Prostate gland (tissue), 2 donors: ENCODE measurements around the gene ELAVL2. TPM values are rescaled to one million over a fixed set of nuclear protein-coding genes. Genes with fewer than 3 reads are reported as not detected.

Experiments used
- DNase-seq: peaks from one replicate; pipeline ENCODE4 v3.0.0-alpha.2; 2019; ENCODE audit warnings: low spot score
- H3K27ac ChIP-seq, 2 donors: fragments of 200-600 bp; sonication (generic); 2 replicates each; pipeline ENCODE4 v1.5.1; 2017 to 2019
- H3K27me3 ChIP-seq: fragments of 200-600 bp; sonication (generic); replicated peaks from 2 replicates; pipeline ENCODE4 v1.5.1; 2019; ENCODE audit not compliant: insufficient read depth
- H3K36me3 ChIP-seq, 2 donors: fragments of 200-600 bp; sonication (generic); 1 replicate in 1 of 2; 2 replicates in 1 of 2; pipeline versions ENCODE4 v1.5.1 to v1.8.1; 2017 to 2019
- H3K4me1 ChIP-seq: fragments of 200-600 bp; sonication (generic); replicated peaks from 2 replicates; pipeline ENCODE4 v1.5.1; 2019
- H3K4me3 ChIP-seq, 2 donors: fragments of 200-600 bp; sonication (generic); 2 replicates each; pipeline ENCODE4 v1.5.1; 2017 to 2019
- H3K9me3 ChIP-seq: fragments of 200-600 bp; sonication (generic); 2 replicates; pipeline ENCODE4 v1.5.1; 2017
- POLR2A ChIP-seq: fragments of 450-650 bp; IDR thresholded peaks from one replicate; pipeline ENCODE4 v1.6.1; 2016; ENCODE audit warnings: antibody characterized with exemption, mild to moderate bottlenecking
- POLR2AphosphoS5 ChIP-seq: sonication (generic); formaldehyde crosslinking; IDR thresholded peaks from one replicate; pipeline ENCODE4 v1.6.1; 2017; ENCODE audit warnings: antibody characterized with exemption
- WGBS: methylation state at CpG from one replicate; pipeline ENCODE4 v1.1.5; 2018; 5-methylcytosine and 5-hydroxymethylcytosine counted together
- intact Hi-C: fragments of 100-400 bp; cut with DNase I; formaldehyde crosslinking; loops from one replicate; pipeline ENCODE4 v1.14.2; 2022
- total RNA-seq, 2 donors: library from RNA; depleted of rRNA; stranded (reverse); fragments of >200 nt; gene quantifications; one replicate each; pipeline ENCODE4 v1.1.0, GENCODE V29; 2016
- TF ChIP-seq, protein P1 (sequence below), 4 experiments: fragments of 200-600 bp in 2 of 4; fragments of 450-650 bp in 2 of 4; sonication (generic) in 2 of 4; IDR thresholded peaks; 1 replicate in 3 of 4; 2 replicates in 1 of 4; pipeline ENCODE4 v1.5.1; 2016 to 2019; ENCODE audit warnings: antibody characterized with exemption in 4 of 4, mild to moderate bottlenecking in 2 of 4, moderate library complexity in 2 of 4

ELAVL2 gene
- total RNA-seq, 2 donors from 2014 or later = 0.55 to 43.1 TPM

DNA sequence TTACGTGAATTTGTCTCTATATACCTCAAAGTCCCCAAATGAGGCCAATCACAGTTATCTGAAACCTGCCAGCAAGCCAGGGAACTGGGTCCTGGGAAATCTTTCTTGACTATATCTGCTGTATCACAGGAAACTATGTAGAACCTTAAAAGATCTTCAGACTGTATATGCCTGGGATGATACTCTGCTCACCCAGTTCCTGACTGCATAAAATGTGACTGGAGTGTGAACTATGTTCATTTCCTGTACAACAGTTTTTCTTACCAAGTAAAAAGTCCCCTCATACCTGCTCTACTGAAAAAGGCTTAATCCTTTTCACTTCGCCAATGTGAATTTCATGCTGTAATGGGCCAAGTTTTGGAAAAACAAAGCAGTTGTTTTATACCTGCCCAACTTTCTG is 162.9 kb downstream of the ELAVL2 start:
- DNase-seq = no peak
- H3K36me3 ChIP-seq = no peaks in the 10 kb centered on the region
- no peaks in the 10 kb centered on the region for H3K4me1 ChIP-seq
- no peaks in the 10 kb centered on the region for H3K9me3 ChIP-seq
- H3K27ac ChIP-seq = peak overlapping the region in 1 of 2 donors; percentile 30
- no peaks in the 10 kb centered on the region for H3K27me3 ChIP-seq
- H3K4me3 ChIP-seq = no peak overlapping the region
- intact Hi-C loops = loop anchor here (10.0 kb wide), 1 partner anchor 138 kb away; no protein-coding TSS in a partner anchor
- 44% methylated on average over 2 of the region's 2 CpGs for WGBS
- TF ChIP-seq, protein P1, sequence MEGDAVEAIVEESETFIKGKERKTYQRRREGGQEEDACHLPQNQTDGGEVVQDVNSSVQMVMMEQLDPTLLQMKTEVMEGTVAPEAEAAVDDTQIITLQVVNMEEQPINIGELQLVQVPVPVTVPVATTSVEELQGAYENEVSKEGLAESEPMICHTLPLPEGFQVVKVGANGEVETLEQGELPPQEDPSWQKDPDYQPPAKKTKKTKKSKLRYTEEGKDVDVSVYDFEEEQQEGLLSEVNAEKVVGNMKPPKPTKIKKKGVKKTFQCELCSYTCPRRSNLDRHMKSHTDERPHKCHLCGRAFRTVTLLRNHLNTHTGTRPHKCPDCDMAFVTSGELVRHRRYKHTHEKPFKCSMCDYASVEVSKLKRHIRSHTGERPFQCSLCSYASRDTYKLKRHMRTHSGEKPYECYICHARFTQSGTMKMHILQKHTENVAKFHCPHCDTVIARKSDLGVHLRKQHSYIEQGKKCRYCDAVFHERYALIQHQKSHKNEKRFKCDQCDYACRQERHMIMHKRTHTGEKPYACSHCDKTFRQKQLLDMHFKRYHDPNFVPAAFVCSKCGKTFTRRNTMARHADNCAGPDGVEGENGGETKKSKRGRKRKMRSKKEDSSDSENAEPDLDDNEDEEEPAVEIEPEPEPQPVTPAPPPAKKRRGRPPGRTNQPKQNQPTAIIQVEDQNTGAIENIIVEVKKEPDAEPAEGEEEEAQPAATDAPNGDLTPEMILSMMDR (IDR thresholded peaks at IDR 0.05) = no peak
- no peak for TF ChIP-seq POLR2AphosphoS5

DNA sequence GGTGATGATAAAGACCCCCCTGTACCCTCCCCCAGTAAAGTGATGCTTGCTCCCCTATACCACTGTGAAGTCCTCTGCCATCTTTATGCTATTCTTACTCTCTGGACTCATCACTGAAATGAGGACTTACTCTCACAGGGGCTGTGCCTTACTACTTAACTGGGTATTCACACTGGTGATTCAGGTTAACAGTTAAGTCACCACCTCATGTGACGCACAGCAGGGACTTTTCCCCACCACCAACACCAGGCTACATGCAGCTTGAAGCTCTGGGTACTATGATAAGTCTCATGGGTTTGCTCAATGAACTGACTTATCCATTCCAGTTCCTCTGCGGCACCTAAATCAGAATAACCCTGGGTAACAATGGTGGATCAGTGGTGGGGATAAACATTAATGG is 163.7 kb downstream of the ELAVL2 start:
- Histone ChIP-seq H3K36me3 (no peaks in the 10 kb centered on the region), H3K27ac (peak overlapping the region in 1 of 2 donors; percentile 30), H3K27me3 (no peaks in the 10 kb centered on the region), H3K4me3 (no peak overlapping the region), H3K4me1 (no peaks in the 10 kb centered on the region), H3K9me3 (no peaks in the 10 kb centered on the region)
- TF ChIP-seq POLR2AphosphoS5 (no peak), POLR2A (no peak)
- DNase-seq = no peak
- WGBS = 98% methylated on average over 2 of the region's 2 CpGs
- intact Hi-C loops = loop anchor here (10.0 kb wide), 1 partner anchor 138 kb away; no protein-coding TSS in a partner anchor

DNA sequence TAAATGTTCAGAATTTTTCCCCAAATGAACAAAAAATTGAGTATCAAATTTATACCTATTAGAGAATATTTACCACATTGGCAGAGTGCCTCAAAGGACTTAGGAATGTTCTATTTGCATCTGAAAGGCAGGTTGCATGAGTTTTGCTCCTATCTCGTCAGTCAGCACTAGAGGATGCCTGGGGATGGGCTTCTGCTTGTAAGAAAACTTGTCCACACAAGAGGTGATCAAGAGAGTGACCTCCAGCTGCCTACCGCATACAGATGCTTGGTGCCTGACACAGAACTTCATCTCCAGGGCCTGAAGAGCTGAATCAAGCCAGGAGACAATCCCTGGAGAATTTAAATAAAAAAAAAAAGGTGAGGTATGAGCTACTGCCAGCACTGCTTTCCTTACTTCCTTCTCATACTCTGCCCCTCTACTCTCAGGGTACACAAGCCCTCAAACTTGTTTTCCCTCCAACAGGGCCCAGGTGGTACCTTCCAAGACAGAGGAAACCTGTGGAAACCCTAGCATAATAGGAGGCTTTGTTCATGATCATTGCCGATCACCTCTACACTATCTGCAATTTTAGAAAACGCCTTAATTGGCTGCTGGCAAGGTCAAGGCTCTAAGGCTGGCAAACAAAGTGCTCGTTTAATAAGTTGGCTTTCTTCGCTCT is 166.6 kb downstream of the ELAVL2 start:
- no peak overlapping the region for H3K27ac ChIP-seq
- H3K9me3 ChIP-seq = no peaks in the 10 kb centered on the region
- intact Hi-C loops = loop anchor here (10.0 kb wide), 1 partner anchor 135 kb away; no protein-coding TSS in a partner anchor
- DNase-seq = no peak
- H3K4me3 ChIP-seq = no peak overlapping the region
- TF ChIP-seq, protein P1 (IDR thresholded peaks at IDR 0.05) = no peak
- no peak for TF ChIP-seq POLR2AphosphoS5
- no peak for TF ChIP-seq POLR2A
- 48% methylated on average over 6 of the region's 6 CpGs for WGBS
- no peaks in the 10 kb centered on the region for H3K36me3 ChIP-seq
- H3K4me1 ChIP-seq = no peaks in the 10 kb centered on the region
- H3K27me3 ChIP-seq = no peaks in the 10 kb centered on the region

GRCh38 chr9:23658376-23659258 is 167.4 kb downstream of the ELAVL2 start:
- no peak for DNase-seq
- H3K36me3 ChIP-seq = no peaks in the 10 kb centered on the region
- TF ChIP-seq POLR2A (no peak), POLR2AphosphoS5 (no peak)
- TF ChIP-seq, protein P1 (IDR thresholded peaks at IDR 0.05) = no peak
- 92% methylated on average over 10 of the region's 10 CpGs for WGBS
- H3K4me1 ChIP-seq = no peaks in the 10 kb centered on the region
- H3K27ac ChIP-seq = no peak overlapping the region
- H3K9me3 ChIP-seq = no peaks in the 10 kb centered on the region
- H3K4me3 ChIP-seq = no peak overlapping the region
- intact Hi-C loops = no loop called here
- no peaks in the 10 kb centered on the region for H3K27me3 ChIP-seq

DNA sequence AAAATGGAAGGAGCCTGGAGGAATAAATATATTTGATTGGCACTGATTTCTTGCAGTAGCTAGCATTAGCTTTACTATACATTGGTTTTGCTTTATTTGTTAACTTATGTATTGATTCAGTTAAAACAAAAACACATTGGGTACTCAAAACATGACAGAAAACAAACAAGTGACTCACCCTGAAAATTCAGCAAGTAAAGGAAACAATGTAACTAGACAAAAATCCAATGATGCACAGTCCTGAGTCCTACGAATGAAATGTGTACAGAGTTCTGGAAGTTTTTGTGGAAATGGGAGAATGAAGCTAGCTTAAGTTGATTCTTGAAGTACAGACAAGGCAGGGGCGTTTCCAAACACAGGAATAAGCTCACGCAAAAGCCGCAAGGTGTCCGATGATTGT is 175.0 kb downstream of the ELAVL2 start:
- TF ChIP-seq POLR2AphosphoS5 (no peak), POLR2A (no peak)
- TF ChIP-seq, protein P1 (IDR thresholded peaks at IDR 0.05) = no peak
- no peaks in the 10 kb centered on the region for H3K36me3 ChIP-seq
- no peak overlapping the region for H3K27ac ChIP-seq
- H3K9me3 ChIP-seq = no peaks in the 10 kb centered on the region
- 91% methylated on average over 5 of the region's 5 CpGs for WGBS
- no peaks in the 10 kb centered on the region for H3K4me1 ChIP-seq
- intact Hi-C loops = no loop called here
- no peaks in the 10 kb centered on the region for H3K27me3 ChIP-seq
- no peak for DNase-seq
- H3K4me3 ChIP-seq = no peak overlapping the region
